ENCODE data around the gene PLEKHG4B. TPM values are rescaled to one million over a fixed set of nuclear protein-coding genes. Genes with fewer than 3 reads are reported as not detected.

PLEKHG4B gene
- polyA plus RNA-seq, 1 donor (not counting 4 experiments of a cell fraction or from before 2014, with no cell fraction given), result not detected

- no peak overlapping the region for H3K4me3 ChIP-seq (ENCODE audit: control insufficient read depth in 2 of 3, extremely low read depth in 1 of 3, insufficient read depth in 2 of 3, low read depth in 1 of 3, low read length in 3 of 3)
- H2AFZ ChIP-seq (ENCODE audit: control insufficient read depth, low read length), result no peak overlapping the region
- FAIRE-seq (no peak), DNase-seq (ENCODE audit: low read depth, low spot score) (no peak)
- no peak overlapping the region for H3K9ac ChIP-seq (ENCODE audit: control insufficient read depth, extremely low read depth, insufficient read depth, low read length)
- no peaks in the 10 kb centered on the region for H3K27me3 ChIP-seq (ENCODE audit: control insufficient read depth, extremely low read depth, insufficient read depth, low read length)
- no peak overlapping the region for H3K4me2 ChIP-seq (ENCODE audit: control insufficient read depth, extremely low read depth, insufficient read depth, low read depth, low read length)
- H3K79me2 ChIP-seq (ENCODE audit: control insufficient read depth, insufficient read depth, low read length), result no peaks in the 10 kb centered on the region
- dilution Hi-C loops (cut with MboI; ENCODE audit: extremely low pct_ligation_motif_present, low sequenced_read_pairs), result no loop called here
- no peak for TF ChIP-seq CTCF (optimal IDR thresholded peaks at IDR 0.05 in 1 of 3, IDR thresholded peaks at IDR 0.05 in 1 of 3, conservative IDR thresholded peaks at IDR 0.05 in 1 of 3; ENCODE audit: extremely low read depth in 1 of 3, insufficient read depth in 2 of 3, low read length in 3 of 3)
- TF ChIP-seq EZH2 (IDR thresholded peaks at IDR 0.05; ENCODE audit: low read length), result no peak
- no peak overlapping the region for H3K27ac ChIP-seq (ENCODE audit: control insufficient read depth, insufficient read depth, low read length)
- no peaks in the 10 kb centered on the region for H3K9me3 ChIP-seq (ENCODE audit: control insufficient read depth, low read depth, low read length)
- H3K9me1 ChIP-seq (ENCODE audit: control insufficient read depth, extremely low read depth, insufficient read depth, low read length), result no peaks in the 10 kb centered on the region
- H3K36me3 ChIP-seq (ENCODE audit: control insufficient read depth in 2 of 2, extremely low read depth in 1 of 2, insufficient read depth in 2 of 2, low read length in 2 of 2), result no peaks in the 10 kb centered on the region
- H4K20me1 ChIP-seq (ENCODE audit: control insufficient read depth, extremely low read depth, insufficient read depth, low read length), result no peaks in the 10 kb centered on the region
- H3K4me1 ChIP-seq (ENCODE audit: control insufficient read depth, extremely low read depth, insufficient read depth, low read length), result no peaks in the 10 kb centered on the region
Measured at GRCh38 chr5:166441-167372, 74.7 kb downstream of the PLEKHG4B start.

GRCh38 chr5:167511-167910, 75.5 kb downstream of the PLEKHG4B start:
- dilution Hi-C loops (cut with MboI; ENCODE audit: extremely low pct_ligation_motif_present, low sequenced_read_pairs), result no loop called here
- H3K36me3 ChIP-seq (ENCODE audit: control insufficient read depth in 2 of 2, extremely low read depth in 1 of 2, insufficient read depth in 2 of 2, low read length in 2 of 2), result no peaks in the 10 kb centered on the region
- H3K9me1 ChIP-seq (ENCODE audit: control insufficient read depth, extremely low read depth, insufficient read depth, low read length), result no peaks in the 10 kb centered on the region
- H3K9me3 ChIP-seq (ENCODE audit: control insufficient read depth, low read depth, low read length), result no peaks in the 10 kb centered on the region
- H3K79me2 ChIP-seq (ENCODE audit: control insufficient read depth, insufficient read depth, low read length), result no peaks in the 10 kb centered on the region
- FAIRE-seq, result no peak
- no peak overlapping the region for H2AFZ ChIP-seq (ENCODE audit: control insufficient read depth, low read length)
- no peaks in the 10 kb centered on the region for H4K20me1 ChIP-seq (ENCODE audit: control insufficient read depth, extremely low read depth, insufficient read depth, low read length)
- TF ChIP-seq CTCF (optimal IDR thresholded peaks at IDR 0.05 in 1 of 3, IDR thresholded peaks at IDR 0.05 in 1 of 3, conservative IDR thresholded peaks at IDR 0.05 in 1 of 3; ENCODE audit: extremely low read depth in 1 of 3, insufficient read depth in 2 of 3, low read length in 3 of 3) (no peak), EZH2 (IDR thresholded peaks at IDR 0.05; ENCODE audit: low read length) (no peak)
- H3K9ac ChIP-seq (ENCODE audit: control insufficient read depth, extremely low read depth, insufficient read depth, low read length), result no peak overlapping the region
- H3K27me3 ChIP-seq (ENCODE audit: control insufficient read depth, extremely low read depth, insufficient read depth, low read length), result no peaks in the 10 kb centered on the region
- H3K27ac ChIP-seq (ENCODE audit: control insufficient read depth, insufficient read depth, low read length), result no peak overlapping the region
- no peaks in the 10 kb centered on the region for H3K4me1 ChIP-seq (ENCODE audit: control insufficient read depth, extremely low read depth, insufficient read depth, low read length)
- H3K4me2 ChIP-seq (ENCODE audit: control insufficient read depth, extremely low read depth, insufficient read depth, low read depth, low read length), result no peak overlapping the region
- H3K4me3 ChIP-seq (ENCODE audit: control insufficient read depth in 2 of 3, extremely low read depth in 1 of 3, insufficient read depth in 2 of 3, low read depth in 1 of 3, low read length in 3 of 3), result no peak overlapping the region
- no peak for DNase-seq (ENCODE audit: low read depth, low spot score)

Data from keratinocyte (primary cell).